Stimulated activated CD4-positive, alpha-beta T cell treated with anti-CD3 and anti-CD28 coated beads, Interleukin-15, amount 100 ng/mL, for 1 hour (primary cell): ENCODE data around the gene FBN2.
"Not testable (repeated sequence)": the region's sequence is repeated elsewhere in the genome, so short reads cannot be mapped to it uniquely, and the experiment has no call there.

Experiments
- DNase-seq, 2 donors: peaks; one replicate each; pipeline ENCODE4 v3.0.0-alpha.2; 2020; ENCODE audit warnings: low read depth in 1 of 2, low spot score in 1 of 2

The FBN2 gene

DNA sequence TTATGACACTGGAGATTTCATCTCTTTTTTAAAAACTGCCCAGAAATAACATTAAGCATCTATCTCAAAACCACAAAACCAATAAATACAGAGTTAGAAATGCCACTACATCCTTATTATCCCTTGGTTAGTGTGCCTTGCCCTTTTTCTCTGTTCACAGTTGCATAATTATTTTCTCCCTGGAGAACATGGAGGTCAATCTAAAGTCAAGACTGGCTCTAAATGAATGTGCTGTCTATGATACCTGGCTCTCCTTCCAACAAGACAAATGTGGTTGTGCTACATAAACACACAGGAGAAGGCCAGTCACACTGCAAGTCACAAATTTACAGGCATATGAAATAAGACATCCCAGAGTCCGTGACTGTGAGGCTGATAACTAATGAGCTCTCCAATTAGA, 2.8 kb downstream of the FBN2 start:
- DNase-seq = no peak

DNA sequence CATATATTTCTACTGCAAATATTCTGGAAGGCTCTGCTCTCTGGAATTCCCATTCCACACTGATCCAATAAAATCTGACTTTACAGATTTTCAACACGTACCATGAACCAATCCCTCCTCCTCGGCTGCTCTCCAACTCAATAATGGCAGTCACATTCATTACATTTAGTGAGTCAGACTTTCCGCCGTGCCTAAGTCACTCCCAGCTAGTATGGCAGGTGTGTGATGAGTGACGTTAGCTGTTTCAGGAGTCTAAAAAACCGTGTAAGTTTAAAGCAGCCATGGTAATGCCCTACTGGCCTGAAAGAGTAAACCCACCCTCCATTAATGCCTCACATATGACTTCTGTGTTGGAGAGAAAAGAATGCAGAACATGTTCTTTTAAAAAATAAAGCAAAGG, 3.3 kb downstream of the FBN2 start:
- no peak for DNase-seq

DNA sequence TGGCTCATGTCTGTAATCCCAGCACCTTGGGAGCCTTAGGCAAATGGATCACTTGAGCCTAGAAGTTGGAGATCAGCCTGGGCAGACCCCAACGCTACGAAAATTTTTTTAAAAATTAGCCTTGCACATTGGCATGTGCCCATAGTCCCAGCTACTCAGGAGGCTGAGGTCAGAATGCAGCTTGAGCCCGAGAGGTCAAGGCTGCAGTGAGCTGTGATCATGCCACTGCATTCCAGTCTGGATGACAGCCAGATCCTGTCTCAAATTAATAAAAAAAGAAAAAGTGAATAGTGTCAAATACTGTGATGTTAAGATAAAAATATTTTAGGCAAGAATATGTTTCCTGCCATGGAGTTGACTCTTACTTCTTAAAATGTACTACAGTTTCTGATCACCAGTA, 5.3 kb downstream of the FBN2 start:
- DNase-seq = no peak

DNA sequence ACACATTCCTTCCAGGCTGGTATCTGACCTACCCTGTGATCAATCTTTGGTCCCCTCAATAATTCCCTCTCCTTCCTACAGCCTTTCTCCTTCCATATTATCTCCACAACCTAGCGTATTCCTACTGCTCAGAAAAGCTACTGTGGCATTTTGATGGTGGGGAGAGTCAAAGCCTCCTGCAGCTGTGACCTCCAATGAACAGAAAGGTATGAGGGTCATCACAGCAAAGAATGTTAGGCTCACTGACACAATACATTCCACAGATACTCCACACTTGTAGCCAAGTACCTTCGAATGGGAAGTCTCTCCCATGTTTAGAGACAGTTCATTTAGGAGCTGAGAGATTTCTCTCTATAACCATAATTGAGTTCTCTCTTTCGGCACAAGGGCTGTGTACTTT, 5.9 kb downstream of the FBN2 start:
- no peak for DNase-seq

DNA sequence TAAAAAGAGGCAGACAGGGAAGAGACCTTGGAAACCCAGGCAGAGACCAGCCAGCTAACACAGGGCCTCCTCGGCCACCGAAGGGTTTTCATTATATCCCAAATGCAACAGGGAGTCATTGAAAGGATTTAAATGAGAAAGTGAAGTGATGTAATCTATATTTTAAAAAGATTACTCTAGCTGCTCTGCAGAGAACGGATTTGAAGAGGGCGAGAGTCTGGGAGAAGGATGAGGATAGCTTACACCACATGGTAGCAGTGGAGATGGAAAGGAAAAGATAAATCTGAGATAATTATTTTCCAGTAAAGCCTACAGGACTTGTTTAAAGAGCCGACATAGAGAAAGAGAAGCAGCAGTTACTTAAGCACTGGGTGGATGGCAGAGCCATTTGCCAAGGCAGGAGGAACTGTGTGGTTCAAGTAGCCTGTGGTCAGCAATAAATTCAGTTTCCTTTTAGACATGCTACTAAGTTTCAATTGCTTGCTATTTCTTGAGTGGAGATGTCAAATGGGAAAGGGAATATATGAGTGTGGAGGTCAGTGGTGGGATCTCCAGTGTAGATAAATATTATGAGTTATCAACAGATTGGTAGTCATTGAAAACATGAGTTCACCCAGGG, 9.3 kb downstream of the FBN2 start:
- no peak for DNase-seq

DNA sequence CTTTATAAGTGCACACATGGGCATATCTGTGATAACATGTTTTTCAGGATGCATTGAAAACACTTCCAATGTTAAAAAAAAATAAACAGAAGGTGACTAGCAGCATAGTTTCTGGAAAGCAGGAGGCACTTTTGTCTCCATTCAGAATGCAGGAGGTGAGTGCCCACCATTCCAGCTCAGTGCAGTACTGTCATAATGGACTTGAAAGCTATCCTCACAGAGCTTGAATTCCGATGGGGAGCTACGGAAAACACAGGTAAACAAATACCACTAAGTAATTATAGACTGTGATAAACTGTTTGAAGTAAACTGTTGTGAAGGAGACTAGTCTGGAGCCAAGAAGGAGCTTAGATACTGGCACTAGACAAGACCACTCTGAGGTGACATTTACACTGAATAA, 9.9 kb downstream of the FBN2 start:
- no peak for DNase-seq

DNA sequence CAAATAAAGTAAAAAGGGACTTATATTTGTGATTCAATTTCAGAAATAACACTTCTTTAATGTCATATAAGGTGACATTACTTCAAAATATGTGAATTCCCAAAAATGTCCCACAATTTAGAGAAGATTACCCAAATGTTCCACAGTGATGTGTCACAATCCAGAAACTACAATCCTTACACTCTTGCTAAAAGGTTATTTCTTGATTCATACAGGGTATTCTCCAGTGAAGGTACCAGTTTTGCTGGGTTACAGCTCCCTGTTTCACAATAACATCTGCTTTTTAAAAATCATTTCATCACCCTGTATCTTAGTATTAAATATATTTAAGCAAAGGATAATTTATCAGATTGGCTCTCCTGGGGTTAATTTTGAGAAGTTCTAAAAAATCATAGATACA, 11.0 kb downstream of the FBN2 start:
- no peak for DNase-seq

DNA sequence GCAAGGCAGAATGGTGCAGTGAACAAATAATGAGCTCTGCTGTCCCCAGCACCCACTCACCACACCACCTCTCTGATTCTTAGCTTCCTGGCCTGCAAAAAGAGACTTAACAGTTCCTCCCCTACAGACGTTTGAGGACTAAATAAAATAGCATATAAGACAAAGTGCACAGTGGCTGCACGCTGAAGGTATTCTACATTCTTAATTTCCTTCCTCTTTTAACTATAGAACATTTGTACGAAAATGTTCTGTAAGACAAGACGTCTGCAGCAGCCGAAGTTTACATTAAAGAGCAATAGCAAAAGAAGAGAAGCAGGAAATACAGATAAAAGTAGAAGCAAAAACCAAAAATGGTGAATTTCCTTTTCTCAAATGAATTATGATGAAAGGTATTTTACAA, 15.7 kb downstream of the FBN2 start:
- no peak for DNase-seq

DNA sequence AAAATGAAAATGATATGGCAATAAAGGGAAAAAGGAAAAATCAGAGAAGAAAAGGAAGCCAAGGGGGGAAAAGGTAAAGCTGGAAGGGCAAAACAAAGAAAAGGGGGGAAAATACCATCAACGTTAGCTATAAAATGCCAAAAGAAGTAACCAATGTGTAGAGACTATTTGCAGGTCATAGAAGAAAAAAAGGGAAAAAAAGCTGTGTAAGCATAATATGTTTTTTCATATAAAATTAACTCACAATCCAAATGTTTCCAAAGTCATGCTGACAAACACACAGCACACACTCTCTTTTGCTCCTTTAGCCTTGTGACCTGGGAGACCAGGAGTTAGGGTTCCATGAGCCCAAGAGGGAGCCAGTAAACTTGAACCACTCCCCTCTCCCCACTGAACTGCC, 18.2 kb downstream of the FBN2 start:
- no peak for DNase-seq

DNA sequence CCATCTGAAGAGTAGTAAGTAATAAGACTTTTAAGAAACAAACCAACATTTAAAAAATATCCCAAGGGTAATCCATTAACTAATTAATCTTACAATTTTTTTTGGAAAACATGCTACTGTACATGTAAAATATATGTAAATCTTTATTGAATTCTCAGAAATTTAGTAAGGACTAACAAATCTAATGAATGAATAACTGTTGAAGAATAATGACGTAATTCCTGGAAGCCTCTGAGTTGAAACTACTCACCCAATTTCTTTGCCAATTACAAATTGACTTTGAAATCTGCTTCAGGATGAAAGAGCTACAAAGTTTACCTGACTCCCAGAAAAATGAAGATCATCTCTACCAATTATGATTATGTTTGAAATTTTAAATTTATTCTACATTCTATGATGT, 21.1 kb downstream of the FBN2 start:
- DNase-seq = no peak

DNA sequence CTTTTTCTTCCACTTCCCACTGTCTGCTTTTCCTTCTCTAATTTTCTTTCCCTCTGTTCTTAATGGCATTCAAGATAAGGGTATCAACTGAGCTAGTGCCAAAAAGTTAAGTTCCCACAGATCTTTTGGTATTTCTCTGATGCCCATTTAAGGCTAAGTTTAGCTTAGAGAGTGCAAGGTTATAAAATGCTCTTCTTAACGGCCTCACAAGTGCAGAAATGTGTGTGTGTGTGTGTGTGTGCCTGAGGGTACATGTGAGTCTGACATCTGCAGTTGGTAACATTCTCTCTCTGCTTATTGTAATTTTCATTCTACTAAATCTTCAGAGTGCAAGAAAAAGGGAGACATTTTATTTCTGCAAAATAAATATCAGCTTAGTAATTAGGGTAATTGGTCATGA, 24.2 kb downstream of the FBN2 start:
- no peak for DNase-seq

DNA sequence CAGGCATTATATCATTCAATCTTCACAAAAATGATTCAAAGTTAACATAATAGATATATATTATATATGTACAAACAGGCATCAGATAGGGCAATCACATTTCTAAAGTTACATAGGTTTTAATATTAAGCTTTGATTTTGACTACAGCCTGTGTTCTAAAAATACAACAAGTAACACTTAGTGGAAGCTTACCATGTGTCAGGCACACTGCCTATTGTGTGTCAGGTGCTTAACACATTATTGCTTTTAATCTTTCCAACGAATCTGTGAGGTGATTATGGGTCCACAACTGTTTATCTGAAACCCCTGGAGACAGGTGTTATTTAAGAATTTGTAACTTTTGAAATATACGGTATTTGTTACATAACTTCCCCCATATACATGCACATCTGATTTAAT, 25.2 kb downstream of the FBN2 start:
- no peak for DNase-seq

DNA sequence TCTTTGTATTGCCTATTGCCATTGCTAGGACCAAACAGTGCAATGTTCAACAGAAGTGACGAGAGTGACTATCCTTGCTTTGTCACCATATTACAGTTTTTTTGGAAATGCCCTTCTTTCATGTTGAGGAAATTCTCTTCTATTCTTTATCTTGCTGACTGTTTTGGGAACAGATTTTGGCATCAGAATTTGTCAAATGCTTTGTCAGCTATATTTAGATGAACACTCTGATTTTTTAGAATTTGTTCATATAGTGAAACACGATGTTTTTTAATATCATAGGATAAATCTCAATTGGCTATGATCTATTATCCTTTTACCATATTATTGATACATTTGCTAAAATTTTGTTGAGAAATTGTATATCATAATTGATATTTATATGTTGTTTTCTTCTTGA, 31.4 kb downstream of the FBN2 start:
- no peak for DNase-seq

DNA sequence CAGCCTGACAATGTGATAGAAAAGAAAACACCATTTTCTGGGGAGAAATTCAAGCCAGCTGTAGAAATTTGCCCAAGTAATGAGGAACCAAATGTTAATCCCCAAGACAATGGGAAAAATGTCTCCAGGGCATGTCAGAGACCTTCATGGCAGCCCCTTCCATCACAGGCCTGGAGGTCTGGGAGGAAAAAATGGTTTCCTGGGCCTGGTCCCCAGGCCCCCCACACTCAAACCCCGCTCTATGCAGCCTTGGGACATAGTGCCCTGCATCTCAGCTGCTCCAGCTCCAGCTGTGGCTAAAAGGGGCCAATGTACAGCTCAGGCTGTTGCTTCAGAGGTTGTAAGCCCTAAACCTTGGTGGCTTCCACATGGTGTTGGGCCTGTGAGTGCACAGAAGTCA, 34.3 kb downstream of the FBN2 start:
- not testable (repeated sequence) for DNase-seq

DNA sequence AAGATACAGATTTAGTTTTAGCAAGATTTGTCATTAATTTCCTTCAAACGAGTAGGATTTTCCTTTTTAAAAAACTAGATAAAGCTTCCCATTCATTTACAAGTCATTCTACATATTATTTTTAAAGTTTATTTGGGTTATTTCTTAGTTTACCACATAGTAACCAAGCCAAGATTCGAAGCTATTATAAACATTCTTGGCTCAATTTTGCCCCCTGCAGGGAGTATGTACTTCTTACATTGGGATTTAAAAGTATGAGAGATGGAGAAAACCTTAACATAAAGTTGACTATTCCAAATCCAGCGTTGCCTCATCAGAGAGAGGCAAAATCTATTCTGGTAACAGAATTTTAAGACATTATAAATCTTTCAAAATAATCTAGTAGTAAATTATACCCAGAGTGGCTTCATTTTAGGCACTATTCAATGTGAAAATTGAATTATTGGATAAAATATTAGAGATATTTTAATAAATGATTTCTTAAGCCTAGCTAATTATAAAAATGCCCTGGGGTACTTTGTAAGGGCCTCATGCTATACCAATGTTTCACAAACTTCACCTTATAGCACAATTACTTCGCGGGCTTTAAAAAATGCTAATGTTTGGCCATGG, 39.1 kb downstream of the FBN2 start:
- DNase-seq = no peak

DNA sequence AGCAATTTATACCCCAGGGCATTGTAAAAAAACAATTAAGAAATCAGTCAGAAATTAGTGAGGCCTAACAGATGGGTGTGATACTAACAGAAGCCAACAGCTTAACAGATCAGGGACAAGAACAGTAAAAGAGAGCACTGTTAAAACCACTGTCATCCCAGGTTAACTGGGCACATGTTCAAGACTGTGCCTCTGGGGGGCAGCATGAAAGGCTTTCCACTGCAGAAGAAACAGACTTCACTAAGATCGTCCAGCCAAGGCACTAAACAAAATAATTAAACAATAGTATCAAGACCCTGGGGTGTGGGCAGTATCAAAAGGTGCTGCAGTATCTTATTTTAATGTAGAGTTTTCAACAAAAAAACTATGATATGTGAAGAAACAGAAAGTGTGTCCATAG, 43.5 kb downstream of the FBN2 start:
- DNase-seq = no peak

DNA sequence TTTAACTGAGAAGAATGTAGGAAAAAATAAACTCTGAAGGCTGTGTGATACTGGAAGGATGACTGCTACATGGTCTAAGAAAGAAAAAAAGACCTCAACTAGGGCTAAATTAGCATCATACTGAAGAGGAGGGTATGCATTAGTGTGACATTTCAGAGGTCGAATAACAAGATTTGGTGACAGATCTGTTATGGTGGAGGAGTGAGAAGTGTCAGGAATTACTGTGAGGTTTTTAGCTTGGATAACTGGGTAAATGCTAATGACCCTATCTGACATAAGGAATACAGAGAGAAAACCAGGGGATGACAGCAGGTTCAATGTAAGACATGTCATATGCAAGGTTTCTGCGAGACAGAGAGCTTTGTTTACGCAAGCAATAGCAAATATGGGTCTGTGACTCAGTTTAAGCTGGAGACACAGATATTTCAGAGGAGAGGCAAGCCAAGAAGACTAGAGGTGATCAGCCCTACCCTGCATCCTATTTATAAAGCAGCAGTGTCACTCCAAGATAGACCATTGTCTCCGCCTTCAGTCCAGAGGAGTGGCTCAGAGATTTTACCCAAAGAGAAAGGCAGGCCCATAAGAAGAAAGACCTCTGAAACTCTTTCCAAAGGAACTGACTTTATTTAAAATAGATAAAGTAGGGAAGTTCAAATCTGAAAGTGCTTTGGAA, 44.3 kb downstream of the FBN2 start:
- DNase-seq = no peak

DNA sequence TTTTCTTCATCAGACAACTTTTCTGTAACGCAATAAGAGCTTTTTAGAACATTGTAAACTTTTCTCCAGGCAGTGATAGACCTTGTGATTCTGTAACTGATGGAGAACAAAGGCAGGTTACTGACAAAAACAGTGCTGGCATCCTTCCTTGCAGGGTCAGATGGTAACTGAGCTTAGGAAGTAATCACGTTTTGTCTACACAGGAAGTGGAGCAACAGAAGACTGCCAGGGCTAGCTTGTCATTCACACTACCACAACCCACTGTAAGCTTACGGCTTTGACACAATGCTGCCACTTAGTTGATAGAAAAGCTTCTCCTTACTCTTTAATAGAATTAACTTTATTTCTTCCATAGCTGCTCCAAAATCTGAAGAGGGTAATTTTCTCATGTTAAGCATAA, 46.8 kb downstream of the FBN2 start:
- no peak for DNase-seq

DNA sequence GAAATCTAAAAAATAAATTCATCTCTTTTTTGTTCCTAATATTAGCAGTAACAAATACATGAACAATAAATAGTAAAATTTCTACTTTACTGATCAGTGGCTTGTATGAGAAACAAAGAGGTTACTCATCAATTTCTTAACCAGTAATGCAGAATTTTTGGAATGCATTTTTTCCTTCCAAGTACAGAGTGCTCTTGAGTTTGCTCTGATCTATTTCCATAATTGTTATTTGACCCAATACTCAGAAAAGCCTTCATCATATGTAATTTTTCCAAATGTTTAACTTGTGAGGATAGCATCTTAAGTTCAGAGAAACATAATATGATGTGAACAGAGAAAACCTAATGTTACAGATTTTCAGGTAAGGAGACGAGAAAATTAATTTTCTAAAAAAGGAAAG, 47.3 kb downstream of the FBN2 start:
- no peak for DNase-seq

DNA sequence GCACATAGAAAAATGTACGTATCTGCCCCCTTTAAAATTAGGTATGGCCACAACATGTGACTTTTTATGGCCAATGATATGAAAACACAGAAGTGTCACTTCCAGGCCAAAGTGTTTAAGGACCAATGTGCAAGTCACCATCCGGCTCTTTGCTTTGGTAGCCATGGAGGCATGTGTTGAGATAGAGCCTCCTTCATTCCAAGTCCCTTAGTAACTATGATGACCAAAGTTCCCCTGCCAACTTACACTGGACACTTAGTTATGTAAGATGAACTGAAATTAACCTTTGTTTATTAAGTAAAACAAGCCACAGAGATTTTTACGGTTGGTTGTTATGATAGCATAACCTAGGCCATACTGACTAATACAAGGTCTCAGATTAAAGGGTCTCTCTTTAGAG, 51.0 kb downstream of the FBN2 start:
- DNase-seq = no peak

DNA sequence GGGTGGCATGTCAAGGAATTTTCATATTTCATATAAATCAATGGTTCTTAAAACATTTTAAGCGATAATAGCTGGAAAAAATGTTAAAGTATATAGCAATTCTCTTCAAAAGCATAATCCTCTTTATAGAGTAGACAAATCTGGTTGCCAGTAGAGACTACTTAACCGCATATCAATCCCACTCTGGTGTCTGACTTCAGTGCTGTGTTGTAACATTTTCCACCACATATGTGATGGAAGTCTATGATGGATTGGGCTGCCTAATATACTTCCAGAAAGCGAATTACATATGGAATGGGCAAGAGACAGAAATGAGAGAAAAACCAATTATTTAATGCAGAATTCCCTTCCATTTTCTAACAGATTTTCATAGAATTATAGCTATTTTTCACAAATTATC, 54.3 kb downstream of the FBN2 start:
- DNase-seq = no peak

DNA sequence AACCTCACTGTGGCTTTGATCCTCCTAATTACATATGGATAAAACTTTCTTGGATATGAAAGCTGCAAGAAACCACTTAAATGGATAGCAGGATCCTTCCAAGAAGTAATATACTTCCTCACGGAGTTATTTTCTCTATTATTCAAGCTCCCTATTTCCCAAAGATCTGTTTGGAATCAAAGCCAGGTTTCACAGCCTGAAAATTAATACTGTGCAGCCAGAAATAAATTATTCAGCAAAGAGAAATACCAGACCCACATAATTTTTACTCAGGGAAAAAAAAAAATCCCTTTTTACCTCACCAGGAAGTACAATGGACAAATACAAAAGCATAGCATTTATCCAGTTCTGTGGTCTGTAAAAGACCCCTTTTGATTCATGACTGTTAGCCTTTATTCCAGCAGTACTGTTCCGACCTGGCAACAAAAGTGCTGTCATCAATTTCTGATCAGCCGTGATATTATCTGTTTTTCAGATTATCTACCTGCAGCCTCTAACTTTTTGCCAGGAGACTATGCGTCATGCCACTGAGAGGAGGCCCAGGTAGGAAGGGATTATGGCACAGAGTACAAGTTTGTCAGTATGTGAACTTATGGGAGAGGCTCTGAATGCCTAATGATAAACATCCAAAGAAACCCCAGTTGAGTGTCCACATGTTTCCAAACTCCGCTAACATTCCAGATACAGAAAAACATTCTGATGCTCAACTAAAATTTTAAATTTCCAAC, 57.0 kb downstream of the FBN2 start:
- no peak for DNase-seq
